ENCODE measurements around the gene KCNK4. TPM values are rescaled to one million over a fixed set of nuclear protein-coding genes. Genes with fewer than 3 reads are reported as not detected.
A peak's percentile ranks its signal among the peaks of the same experiment; 100 is the strongest.

Gene KCNK4
- total RNA-seq, 2 donors from 2014 or later = not detected

GRCh38 chr11:64266339-64266738 lies 24.8 kb upstream of the KCNK4 start:
- Histone ChIP-seq H3K4me1 (peaks cover 18% of the 10 kb centered on the region), H3K27me3 (no peaks in the 10 kb centered on the region), H3K4me3 (no peak overlapping the region), H3K9me3 (no peaks in the 10 kb centered on the region), H3K27ac (no peak overlapping the region), H3K36me3 (replicated peaks in 1 of 2; ENCODE audit: insufficient read depth in 1 of 2, low read depth in 2 of 2) (no peaks in the 10 kb centered on the region)
- no peak for TF ChIP-seq CTCF (IDR thresholded peaks at IDR 0.05)
- TF ChIP-seq POLR2A (IDR thresholded peaks at IDR 0.05) = no peak
- WGBS, 2 donors = 72 to 79% methylated on average over 9 to 11 of the region's 15 CpGs
- intact Hi-C loops (cut with DNase I) = no loop called here
- DNase-seq (no peak), ATAC-seq (no peak)

GRCh38 chr11:64267207-64267945 lies 23.7 kb upstream of the KCNK4 start:
- no peaks in the 10 kb centered on the region for H3K27me3 ChIP-seq
- peak overlapping the region in 2 of 4 donors; percentile 95 to 98 for H3K27ac ChIP-seq
- peaks cover 28% of the 10 kb centered on the region for H3K4me1 ChIP-seq
- no peaks in the 10 kb centered on the region for H3K36me3 ChIP-seq (replicated peaks in 1 of 2; ENCODE audit: insufficient read depth in 1 of 2, low read depth in 2 of 2)
- DNase-seq (no peak), ATAC-seq (no peak)
- H3K4me3 ChIP-seq = no peak overlapping the region
- WGBS, 2 donors = 85 to 89% methylated on average over 23 to 25 of the region's 27 CpGs
- TF ChIP-seq CTCF (IDR thresholded peaks at IDR 0.05) (no peak), POLR2A (IDR thresholded peaks at IDR 0.05) (no peak)
- intact Hi-C loops (cut with DNase I) = no loop called here
- H3K9me3 ChIP-seq = no peaks in the 10 kb centered on the region

GRCh38 chr11:64268025-64268892 lies 22.8 kb upstream of the KCNK4 start:
- TF ChIP-seq POLR2A (IDR thresholded peaks at IDR 0.05) (no peak), CTCF (IDR thresholded peaks at IDR 0.05) (no peak)

GRCh38 chr11:64268893-64269539 lies 22.1 kb upstream of the KCNK4 start:
- no peaks in the 10 kb centered on the region for H3K9me3 ChIP-seq
- peak overlapping the region; percentile 5 to 53 for H3K4me3 ChIP-seq
- TF ChIP-seq CTCF (IDR thresholded peaks at IDR 0.05) (no peak), POLR2A (IDR thresholded peaks at IDR 0.05) (no peak)
- H3K36me3 ChIP-seq (replicated peaks in 1 of 2; ENCODE audit: insufficient read depth in 1 of 2, low read depth in 2 of 2) = no peaks in the 10 kb centered on the region
- intact Hi-C loops (cut with DNase I) = no loop called here
- peak; percentile 57 to 65 (median 60) for DNase-seq
- WGBS, 2 donors = 0 to 5% methylated on average over 4 to 34 of the region's 34 CpGs
- peak overlapping the region; percentile 95 to 98 (median 96) for H3K27ac ChIP-seq
- no peaks in the 10 kb centered on the region for H3K27me3 ChIP-seq
- peaks cover 43% of the 10 kb centered on the region for H3K4me1 ChIP-seq
- peak; percentile 9 for ATAC-seq

More at GRCh38 chr11:64268025-64268892, 22.8 kb upstream of the KCNK4 start:
- Histone ChIP-seq H3K36me3 (replicated peaks in 1 of 2; ENCODE audit: insufficient read depth in 1 of 2, low read depth in 2 of 2) (no peaks in the 10 kb centered on the region), H3K27me3 (no peaks in the 10 kb centered on the region), H3K4me1 (peaks cover 36% of the 10 kb centered on the region), H3K4me3 (no peak overlapping the region), H3K27ac (peak overlapping the region; percentile 95 to 98 (median 96)), H3K9me3 (no peaks in the 10 kb centered on the region)
- no peak for ATAC-seq
- intact Hi-C loops (cut with DNase I) = no loop called here
- DNase-seq = peak; percentile 68 to 83 (median 74)
- 43 to 48% methylated on average over 18 to 23 of the region's 23 CpGs for WGBS, 2 donors
